HG03060 (cell line): ENCODE data around the gene PTH2R.
"Not testable (repeated sequence)": the region's sequence is repeated elsewhere in the genome, so short reads cannot be mapped to it uniquely, and the experiment has no call there.

Experiments
- ATAC-seq: cut with Tn5 transposase; IDR thresholded peaks from one replicate; pipeline ENCODE4 v1.9.1; 2021; ENCODE audit warnings: low read depth, moderate number of reproducible peaks; ENCODE audit not compliant: unreplicated experiment

The PTH2R gene

DNA sequence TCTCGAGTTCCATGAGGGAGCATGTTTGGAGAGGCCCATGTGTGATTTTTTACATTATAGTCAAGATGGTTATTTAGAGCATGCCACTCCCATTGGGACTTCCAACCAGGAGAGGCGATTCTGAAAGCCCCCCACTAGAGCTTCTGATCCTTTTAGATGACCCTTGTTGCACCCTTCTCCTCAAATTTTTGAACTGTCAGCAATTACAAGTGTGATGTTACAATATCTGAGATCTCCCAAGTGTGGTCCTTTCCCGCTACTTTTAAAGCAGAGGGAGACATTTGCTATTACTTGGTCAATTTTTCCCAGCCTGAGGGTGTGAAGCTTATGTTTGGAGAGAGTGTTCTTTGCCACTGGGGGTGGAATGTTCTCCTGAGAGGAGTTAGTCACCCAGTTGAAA is 16.7 kb upstream of the PTH2R start:
- no peak for ATAC-seq

DNA sequence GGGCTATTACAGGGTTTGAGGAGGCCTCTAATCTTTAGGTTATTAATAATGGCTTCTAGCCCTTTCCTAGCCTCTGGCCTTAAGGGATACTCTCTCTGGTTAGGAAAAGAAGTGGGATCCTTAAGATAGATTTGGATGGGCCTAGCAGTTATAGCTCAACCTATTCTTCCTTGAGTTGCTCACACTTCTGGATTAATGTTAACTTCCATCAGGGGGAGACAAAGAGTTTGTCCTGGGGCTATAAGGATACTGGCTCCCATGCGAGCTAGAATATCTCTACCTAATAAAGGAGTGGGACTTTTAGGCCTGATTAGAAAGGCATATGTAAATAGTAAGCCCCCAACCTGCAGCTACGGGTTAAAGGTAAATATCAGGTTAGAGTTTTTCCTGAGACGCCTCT is 14.3 kb upstream of the PTH2R start:
- no peak for ATAC-seq

DNA sequence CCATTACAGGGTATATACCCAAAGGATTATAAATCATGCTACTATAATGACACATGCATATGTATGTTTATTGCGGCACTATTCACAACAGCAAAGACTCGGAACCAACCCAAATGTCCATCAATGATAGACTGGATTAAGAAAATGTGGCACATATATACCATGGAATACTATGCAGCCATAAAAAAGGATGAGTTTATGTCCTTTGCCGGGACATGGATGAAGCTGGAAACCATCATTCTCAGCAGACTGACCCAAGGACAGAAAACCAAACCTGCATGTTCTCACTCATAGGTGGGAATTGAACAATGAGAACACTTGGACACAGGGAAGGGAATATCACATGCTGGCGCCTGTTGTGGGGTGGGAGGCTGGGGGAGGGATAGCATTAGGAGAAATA is 9.8 kb upstream of the PTH2R start:
- not testable (repeated sequence) for ATAC-seq

DNA sequence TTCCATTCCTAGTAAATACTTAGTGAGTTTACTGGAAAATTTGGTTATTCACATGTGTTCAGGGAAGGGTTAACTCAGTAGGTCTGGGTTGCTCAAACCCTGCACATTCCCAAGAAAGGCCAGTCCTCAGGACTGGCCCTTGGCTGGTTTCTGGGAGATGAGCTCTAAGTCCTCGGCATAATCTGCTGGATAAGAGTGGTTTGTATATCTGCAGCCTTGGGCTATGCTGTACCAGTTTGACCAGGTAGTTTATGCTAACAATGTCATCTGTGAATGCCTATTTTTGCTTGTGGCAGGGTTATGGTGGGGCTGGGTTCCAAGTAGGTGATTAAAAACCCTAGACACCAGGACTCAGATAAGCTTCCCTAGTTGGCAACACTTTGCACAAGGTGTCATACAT is 7.4 kb upstream of the PTH2R start:
- no peak for ATAC-seq

DNA sequence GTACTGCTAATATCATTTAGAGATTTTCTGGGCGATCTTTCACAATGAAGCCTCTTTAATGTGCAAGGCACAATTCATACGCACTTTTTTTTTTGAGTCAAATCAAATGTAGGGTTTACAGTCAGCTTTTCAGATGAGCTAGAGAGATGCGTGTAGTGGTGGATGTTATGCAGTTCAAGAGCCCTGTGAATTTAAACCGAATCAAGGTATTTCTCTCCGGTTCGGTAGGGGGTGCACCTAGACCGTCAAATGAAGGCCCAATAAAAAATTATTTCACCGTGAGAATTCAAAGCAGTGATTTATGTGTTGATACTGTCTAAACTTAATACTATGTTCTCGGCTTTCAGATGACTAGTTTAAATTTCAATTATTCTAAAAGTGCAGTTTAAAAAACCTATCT is 1.1 kb downstream of the PTH2R start:
- ATAC-seq, result no peak

DNA sequence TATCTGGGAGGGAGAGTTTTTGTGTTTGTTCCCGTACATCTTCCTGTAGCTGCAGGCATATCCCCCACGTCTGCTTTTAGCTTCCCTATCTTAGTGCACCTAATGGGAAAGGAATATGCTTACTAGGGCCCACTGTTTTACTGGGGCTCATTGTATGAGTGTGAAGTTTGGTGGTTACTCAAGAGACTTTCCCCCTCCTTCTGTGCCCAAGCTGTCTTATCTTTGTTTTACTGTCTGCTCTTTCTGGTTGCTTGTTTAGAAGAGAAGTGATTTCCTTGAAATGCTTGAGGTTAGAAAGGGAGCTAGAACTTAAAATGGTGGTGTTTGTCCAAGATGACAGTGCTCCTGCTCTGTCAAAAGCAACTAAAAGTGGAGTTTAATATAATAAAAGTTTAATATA is 7.3 kb downstream of the PTH2R start:
- ATAC-seq, result no peak

DNA sequence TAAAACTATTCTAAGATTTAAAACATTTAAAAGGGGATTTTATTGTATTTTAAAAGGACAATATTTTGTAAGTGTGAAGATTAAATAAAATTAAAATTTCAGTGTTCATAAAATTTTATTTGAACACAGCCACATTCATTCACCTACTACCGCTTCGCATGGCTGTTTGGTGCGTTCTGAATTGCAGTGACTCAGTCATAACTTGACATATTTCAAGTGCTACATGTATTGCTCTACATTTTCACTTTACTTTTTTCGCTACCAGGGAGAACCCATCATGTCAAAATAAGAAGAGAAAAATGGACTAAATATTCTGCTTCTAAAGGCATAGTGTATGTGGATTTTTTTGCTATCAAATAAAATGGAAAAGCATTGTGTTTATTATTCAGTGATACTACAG is 8.7 kb downstream of the PTH2R start:
- ATAC-seq, result peak; percentile 44

DNA sequence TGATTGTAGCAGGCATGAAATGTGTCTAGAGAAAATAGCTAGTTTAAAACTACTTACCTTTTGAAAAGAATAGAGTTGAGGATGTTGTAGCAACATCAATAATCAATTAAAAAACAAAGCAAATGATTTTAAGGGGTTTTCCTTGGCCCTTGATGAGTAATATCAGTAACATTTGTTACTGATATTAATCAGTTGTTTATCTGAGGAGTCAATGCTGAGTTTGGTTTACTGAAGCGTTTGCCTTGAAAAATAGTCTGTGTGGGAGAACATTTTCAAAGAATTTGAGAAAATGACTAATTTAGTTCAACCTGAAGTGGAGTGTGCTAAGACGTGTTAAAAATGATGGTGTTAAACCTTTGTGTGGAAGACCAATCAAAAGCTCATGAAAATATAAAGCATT is 9.3 kb downstream of the PTH2R start:
- peak; percentile 57 for ATAC-seq

DNA sequence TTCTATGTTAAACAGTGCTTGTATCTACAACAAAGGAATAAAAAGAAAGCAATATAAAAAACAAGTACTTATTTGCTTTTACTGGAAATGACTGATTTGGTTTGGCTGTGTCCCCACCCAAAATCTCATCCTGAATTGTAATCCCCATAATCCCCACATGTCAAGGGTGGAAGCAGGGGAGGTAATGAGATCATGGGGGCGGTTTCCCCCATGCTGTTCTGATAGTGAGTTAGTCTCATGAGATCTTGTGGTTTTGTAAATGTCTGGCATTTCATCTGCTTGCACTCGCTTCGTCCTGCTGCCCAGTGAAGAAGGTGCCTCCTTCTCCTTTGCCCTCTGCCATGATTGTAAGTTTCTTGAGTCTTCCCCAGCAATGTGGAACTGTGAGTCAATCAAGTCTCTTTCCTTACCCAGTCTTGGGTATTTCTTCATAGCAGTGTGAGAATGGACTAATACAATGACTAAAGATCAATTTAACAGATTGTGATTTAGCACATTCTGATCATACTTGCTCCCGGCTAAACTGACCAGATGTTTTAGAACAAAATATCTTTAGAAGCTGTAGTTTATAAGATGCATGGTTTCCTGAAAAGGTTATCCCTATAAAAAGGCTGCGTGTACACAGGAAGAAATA is 19.9 kb downstream of the PTH2R start:
- ATAC-seq, result no peak

DNA sequence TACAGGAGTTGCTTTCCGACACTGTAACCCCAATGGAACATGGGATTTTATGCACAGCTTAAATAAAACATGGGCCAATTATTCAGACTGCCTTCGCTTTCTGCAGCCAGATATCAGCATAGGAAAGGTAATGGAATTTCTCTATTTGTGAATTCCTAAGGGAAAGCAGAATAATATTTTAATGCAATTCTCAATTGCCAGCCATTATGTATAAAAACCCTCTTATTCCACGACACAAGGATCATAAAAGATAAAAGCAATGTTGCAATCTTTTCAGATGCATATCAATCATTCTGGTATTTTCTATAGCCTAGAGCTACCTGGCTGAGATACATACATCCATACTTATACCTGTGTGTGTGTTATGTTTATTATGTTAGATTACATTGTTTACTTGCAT is 31.2 kb downstream of the PTH2R start:
- no peak for ATAC-seq

DNA sequence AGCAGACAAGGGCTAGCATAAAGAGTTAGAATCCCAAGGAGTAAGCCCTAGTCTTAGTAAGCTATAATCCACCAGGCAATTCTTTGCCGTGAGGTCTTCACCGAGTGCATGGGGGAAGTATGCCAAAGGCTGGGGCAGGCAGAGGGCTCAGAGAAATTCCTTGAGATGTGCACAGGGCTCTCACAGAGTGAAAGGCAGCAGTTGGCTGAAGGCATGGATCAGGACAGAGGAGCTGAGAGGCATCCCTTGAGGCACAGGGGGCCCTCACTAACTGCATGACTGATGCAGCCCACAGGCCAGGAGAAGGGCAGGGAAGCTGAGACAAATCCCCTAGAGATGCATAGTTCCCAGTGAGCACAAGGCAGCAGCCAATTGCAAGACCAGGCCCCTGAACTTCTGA is 34.1 kb downstream of the PTH2R start:
- ATAC-seq, result no peak

DNA sequence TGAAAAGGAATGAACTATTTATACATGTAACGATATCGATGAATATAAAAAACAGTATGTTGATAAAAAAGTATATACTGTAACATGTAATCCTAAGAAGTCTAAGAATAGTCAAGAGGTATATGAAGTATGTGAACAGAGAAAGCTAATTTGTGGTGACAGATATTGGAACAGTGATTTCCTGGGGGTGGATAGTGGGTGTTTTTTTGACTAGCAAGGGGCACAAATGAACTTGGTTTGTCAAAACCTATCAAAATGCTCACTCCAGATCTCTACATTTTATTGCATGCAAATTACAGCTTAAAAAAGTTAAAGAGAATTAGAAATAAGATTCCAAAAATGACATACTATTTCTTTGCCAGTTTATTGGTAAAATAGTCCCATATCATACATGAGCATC is 35.4 kb downstream of the PTH2R start:
- no peak for ATAC-seq

DNA sequence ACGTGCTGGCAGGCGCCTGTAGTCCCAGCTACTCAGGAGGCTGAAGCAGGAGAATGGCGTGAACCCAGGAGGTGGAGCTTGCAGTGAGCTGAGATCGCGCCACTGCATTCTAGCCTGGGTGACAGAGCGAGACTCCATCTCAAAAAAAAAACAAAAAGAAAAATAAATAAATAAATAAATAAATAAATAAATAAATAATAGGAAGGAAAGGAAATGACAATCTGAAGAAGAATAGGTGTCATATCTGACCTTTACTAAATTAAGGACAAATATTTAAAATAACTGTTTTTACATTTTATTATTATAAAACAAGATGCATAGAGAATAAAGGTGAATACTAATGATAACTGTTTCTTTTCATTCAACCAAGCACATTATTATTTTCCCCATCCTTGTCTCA is 40.9 kb downstream of the PTH2R start:
- ATAC-seq, result not testable (repeated sequence)

DNA sequence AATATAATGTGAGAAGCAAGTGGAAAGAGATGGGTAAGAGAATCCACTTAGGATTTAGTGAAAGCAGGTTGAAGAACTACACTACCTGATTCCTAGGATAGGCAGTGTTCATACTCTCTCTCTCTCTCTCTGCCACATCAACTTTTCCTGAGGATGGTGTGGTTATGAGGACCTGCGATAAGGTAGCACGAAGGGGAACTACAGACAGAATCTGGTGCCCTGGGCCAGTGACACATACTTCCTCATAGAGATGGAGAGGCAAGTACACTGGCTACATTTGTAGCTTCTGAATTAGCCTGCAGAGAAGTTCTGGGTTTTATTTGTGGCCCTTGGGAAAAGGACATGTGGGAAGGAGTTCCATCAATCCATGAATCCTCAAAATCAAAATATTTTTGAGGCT is 44.5 kb downstream of the PTH2R start:
- ATAC-seq, result no peak

DNA sequence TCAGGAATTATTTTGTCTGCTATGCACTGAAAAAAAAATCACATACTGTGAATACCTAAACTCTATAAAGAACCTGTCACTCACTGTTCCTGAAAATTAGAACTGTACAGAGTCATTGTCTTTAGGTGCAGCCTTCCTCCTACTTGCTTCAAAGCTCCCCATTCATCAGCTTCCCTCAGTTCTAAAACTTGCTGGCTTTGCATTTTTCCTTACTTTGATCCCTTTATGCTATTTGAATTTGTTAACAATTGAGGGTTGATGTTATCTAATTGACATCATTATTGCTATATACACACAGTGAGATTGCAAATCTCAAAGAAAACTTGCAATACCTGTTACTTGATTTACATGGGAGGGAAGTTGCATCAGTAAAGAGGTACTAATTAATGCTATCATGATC is 48.3 kb downstream of the PTH2R start:
- no peak for ATAC-seq

DNA sequence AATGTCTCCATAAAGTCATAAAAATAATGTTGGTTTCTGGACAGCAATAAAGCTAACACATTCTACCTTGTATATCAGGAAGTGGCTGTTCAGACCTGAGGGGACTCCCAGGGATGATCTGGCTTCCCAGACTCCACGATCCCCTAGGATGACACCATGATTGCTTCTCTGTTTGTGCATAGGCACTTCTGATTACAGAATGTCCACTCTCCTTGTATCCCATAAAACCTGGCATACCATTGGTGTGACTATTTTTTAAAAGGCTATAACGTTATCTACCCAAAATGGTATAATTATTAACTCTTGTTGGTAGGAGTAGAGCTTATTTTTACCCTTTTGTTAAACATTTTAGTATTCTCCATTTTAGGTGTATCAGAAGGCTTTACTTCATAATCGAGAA is 57.1 kb downstream of the PTH2R start:
- ATAC-seq, result no peak

DNA sequence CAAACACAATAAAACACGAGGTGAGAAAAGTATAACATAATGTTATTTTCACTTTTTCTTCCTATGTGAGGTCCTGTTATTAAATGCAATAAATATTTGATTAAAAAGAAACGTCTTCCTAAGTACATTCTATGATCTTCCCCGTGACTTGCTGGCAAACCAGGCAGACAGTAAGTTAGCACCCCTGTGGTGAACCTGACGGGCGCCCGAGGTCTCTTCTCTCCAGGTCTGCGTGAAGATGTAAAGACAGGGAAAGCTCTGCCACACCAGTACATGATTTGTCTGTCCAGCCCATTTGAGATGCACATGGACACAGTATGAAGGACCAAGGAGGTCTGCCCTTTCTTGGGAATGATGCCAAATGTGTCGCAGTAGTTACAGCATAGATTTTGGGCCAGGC is 57.6 kb downstream of the PTH2R start:
- no peak for ATAC-seq

DNA sequence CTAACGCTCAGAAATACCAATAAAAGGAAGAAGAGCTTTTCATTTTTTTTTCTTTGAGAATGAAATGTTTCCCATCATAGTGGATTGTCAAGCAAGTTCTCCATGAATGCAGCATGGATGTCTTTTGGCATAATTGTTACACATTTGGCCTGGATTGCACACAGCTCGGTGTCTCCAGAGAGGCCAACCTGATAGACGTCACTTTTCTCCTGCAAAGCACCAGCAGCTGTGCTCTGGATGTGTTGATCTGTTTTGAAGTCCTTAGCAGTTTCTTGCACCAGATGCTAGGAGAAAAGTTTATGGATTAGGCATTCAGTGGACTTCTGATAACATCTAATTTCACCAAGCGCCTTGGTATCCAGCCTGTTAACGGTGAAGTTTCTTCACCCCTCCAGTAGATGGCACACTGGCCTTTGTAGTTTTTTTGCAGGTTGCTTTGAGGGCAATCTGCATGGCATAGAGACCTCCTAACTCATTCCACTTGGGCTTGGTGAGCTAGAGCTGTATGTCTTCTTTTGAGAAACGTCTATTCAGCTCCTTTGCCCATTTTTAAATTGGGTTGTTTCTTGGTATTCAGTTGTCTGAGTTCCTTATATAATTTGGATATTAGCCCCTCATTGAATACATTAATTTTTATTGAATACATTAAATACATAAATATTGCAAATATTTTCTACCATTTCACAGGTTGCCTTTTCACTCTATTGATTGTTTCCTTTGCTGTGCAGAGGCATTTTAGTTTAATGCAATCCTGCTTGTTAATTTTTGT is 59.7 kb downstream of the PTH2R start:
- ATAC-seq, result no peak

DNA sequence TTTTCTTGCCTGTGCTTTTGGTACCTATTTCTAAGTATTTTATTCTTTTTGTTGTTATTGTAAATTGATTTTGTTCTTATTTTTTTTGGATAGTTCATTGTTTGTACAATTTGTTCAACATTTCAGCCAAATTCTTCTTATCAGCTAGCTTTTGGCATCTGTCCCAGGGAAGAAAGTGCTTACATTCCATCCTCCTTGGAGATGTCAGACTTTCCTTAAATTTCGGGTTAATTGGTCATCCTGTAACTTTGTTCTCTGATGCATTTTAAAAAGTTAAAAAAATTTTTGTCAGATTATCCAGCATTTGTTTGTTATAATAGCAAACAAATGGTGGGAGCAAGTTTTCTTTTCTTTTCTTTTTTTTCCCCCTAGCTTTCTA is 60.3 kb downstream of the PTH2R start:
- no peak for ATAC-seq

DNA sequence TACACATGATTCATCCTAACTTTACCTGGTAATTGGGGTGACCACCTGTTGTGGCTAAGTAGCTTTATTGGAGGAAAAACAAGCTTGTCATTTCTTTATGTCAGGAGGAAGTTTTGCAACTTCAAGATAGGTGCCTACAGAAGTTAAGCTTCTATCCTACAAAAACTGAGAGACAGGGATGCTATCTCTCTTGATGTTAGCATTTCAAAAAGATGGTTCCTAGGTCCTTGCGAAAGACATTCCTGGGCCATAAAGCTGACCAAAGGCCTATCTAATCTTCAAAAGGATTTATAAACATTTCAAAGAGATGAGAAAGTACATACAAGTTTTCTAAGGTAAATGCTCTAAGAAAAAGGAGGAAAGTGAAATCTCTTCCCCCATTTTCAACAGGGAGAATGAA is 61.0 kb downstream of the PTH2R start:
- no peak for ATAC-seq

DNA sequence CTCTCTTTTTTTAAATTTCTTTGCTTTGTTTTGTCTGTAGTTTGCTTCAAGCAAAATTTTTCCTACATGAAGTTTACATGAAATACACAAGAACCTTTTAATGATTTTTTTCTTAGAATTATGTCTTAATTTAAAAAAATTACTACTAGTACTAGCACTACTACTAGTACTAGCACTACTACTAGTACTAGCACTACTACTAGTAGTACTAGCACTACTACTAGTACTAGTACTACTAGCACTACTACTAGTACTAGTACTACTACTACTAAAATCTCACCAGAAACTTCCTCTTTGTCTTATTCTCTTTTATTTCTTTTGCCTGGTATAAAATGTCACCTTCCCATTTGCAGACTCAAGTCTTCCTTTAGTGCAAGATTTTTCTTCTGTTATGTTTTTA is 71.1 kb downstream of the PTH2R start:
- ATAC-seq, result no peak

DNA sequence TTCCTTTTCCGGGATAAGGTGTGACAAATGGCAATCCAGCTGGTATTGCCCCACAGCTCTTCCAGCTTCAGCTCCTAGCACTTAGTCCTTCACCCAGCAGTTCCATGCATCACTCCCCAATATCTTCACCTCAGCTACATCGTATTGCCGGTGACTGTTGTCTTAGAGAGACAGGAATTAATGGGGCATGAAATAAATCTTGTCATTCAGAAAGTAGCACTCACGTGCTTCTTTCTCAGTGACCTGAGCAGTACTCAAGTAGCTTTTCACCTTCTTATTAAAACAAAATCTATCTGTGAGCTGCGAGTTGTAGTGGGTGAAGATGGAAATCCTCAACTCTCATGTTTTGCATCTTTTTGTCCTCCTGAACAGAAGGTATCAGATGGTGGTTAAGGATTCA is 72.8 kb downstream of the PTH2R start:
- peak; percentile 72 for ATAC-seq

DNA sequence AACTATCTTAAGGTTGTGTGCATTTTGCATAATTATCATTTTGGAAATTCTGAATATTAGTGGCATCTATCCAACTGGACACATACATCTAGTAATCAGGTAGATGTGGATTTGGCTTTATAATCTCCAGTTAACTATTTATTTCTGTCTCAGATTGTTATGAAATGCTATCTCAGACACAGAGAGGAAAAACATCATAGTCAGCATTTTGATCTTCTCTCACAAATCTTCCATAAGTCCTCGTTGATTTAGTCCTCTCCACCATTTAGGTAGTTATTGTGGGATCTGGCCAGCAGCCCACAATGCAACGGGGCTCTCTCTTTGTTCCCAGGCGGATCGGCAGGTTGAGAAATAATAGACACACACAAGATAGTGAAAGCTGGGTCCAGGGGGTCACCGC is 75.4 kb downstream of the PTH2R start:
- not testable (repeated sequence) for ATAC-seq
